NOMO-1 treated with DMSO at 0.1 percent for 48 hours (cell line): ENCODE results near the gene STK38.
A peak's percentile ranks its signal among the peaks of the same experiment; 100 is the strongest.

Experiments
- DNase-seq: peaks from one replicate; lab custom pipeline; 2025; ENCODE audit not compliant: unreplicated experiment; lab: John Stamatoyannopoulos, UW

STK38 gene

DNA sequence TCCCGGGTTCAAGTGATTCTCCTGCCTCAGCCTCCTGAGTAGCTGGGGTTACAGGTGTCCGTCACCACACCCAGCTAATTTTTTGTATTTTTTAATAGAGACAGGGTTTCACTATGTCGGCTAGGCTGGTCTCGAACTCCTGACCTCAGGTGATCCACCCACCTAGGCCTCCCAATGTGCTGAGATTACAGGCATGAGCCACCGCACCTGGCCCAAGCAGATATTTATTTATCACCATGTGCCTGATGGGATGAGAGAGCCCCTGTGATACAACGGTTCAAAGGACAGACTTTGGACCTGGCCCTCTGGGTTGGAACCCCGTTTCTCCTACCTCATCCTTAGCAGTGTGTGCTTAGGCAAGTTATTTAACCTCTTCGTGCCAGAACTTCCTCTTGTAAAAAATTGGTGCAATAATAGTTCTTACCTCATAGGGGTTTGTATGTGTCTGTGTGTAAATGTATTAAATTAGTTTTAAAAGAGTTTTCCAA lies 19.2 kb upstream of the STK38 start:
- DNase-seq: peak; percentile 46

DNA sequence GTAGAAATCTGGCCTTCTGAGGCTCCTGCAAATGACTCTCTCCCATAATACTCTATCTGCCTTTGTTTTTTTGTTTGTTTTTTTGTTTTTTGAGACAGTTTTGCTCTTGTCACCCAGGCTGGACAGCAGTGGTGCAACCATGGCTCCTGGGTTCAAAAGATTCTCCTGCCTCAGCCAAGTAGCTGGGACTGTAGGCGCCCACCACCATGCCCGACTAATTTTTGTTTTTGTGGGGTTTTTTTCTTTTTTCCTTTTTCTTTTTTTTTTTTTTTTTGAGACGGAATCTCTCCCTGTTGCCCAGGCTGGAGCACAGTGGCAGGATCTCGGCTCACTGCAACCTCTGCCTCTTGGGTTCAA lies 16.6 kb upstream of the STK38 start:
- no peak for DNase-seq

DNA sequence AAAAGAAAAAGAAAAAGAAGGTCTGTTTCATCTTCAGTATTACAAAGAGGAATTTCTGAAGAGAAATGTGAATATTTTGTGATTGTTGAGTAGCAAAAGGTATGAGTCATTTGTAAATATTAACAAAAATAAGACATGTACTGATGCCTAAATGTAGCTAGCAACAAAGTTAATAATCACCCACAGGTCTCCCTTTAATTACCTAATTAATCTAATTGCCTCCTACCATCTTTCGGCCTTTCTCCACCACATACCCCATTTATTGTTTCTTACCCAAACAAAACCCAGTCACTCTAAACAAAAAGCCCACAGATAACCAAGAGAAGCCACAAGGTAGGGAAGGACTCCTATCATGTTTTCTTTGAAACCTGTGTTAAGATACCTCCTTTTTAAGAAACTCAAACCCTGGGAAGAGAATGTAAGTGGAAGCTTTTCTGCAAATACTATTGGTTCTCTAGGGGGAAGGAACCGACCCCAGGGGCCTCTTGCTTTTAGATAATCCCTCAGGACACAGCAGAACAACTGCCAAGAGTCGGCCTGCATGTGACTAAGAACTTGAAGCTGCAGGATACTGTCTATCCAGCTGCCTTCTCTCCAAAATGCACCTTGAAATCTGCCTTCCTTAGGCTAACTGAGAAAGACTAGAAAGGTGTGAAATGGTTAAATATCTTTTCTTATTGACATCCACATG lies 16.1 kb upstream of the STK38 start:
- no peak for DNase-seq

DNA sequence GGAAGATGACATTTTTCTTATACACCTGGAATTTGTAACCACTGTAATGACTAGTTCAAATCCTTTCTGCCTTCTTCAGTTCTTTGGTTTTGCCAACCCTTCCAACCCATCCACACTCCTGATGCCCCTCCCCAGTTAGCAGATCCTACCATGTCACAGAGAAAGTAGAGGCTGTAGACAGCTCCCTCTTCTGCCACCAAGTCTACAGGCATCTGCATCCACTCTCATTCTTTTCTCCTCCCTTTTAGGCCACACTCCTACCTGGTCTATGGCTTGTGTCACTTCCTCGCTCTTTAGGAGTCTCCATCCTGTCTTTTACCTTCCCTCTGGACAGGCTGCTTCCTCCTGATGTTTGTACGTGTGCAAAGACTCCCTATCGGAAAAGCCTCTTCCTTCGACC lies 13.5 kb upstream of the STK38 start:
- DNase-seq: no peak

DNA sequence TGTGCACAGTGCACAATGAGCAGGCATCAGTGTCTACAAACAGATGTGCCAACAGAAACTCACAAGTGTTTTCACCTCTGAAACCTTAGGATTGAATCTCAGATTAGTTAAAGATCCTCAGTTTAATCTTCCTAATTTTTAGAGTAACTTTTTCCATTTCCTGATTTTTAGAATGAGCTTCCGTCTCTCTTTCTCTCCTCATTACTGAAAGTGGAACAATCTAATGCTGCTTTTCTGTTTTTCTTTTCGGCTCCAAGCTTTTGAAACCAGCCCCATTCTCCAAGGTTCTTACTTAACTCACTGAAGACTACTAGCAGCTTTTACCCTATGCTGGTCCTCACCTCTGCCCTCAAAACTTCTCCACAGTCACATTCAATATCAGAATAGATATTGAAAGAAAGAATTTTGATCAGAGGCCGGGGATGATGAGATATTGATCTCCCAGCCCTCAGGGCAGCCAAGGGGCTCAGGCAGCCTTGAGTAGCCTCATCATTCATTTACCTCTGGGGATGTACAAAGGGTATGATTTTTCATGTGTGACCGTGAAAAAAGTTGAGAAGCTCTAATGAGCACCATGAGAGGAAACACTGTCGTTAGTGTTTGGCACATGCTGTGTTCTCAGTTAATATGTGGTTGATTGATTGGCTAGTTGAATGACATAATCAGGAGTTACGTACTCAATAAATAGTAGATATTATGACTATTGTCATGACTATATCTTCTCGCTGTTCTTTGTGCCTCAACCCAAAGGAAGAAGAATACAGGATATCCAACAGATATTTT lies 11.9 kb upstream of the STK38 start:
- DNase-seq: no peak

DNA sequence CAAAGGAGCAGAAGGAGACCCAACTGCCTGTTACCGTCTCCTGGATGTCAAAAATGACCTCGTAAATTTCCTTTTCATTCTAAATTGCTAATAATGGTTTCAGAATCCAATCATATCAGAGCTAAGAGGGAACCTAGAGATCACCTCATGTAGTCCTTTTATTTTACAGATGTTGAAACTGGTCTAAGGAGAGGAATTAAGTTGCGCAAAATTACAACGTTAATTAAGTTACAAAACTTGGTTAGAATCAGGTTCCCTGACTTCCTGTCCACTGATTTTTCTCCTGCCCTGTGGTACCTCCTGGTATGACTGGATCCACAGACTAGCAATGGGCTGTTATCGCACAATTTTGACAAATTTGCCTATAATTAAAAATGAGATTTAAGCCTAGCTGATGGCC lies 9.0 kb upstream of the STK38 start:
- peak; percentile 82 for DNase-seq

DNA sequence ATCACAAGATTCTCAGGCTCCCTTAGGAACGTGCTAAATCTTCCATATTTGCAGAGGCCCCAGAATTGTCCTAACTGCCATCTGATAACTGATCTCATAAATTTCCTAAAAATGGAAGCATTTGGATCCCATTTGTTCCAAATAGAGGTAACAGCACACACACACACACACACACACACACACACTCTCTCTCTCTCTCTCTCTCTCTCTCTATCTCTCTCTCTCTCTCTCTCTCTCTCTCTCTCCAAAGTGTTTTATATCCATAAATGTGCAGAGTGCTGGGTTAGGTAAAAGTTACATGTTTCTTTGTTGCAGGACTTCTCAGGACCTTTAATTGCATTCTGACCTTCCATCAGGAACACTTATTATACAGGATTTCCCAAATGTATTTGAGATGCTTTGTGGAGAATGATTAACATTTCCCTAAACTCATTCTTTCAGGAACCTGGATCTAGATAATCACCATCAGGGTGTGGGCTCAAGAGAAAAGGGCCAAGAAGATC lies 8.5 kb upstream of the STK38 start:
- no peak for DNase-seq

DNA sequence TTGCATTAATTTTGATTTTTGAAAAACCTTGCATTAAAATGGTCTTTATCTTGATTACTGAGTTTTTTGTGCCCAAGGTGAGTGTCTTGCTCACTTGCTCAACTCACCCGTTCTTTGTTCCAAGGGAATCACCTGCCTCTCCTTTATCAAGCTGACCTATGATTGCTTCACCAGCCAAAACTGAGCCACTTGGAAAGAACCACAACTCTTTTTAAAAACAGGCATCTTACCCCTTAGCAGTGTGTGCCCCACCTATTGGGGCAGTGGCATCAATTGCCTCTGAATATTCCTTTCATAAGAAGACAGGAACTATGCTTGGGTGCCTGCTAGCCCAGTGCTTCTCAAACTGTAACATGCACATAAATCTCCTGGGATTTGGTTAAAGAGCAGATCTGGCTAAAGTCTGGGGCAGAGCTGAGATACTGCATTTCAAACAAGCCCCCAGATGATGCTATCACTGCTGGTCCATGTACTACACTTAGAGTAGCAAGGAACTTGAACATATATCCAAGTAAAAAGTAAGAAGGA lies 3.3 kb upstream of the STK38 start:
- no peak for DNase-seq

DNA sequence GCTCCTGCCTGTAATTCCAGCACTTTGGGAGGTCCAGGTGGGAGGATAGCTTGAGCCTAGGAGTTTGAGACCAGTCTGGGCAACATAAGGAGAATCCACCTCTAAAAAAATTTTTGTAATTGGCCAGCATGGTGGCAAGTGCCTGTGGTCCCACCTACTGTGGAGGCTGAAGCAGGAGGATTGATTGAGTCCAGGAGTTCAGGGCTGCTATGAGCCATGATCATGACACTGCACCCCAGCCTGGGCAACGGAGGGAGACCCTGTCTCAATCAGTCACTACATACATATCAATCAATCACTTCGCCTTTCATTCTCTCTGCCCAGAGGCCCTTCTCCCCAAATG lies 1.1 kb upstream of the STK38 start:
- no peak for DNase-seq

DNA sequence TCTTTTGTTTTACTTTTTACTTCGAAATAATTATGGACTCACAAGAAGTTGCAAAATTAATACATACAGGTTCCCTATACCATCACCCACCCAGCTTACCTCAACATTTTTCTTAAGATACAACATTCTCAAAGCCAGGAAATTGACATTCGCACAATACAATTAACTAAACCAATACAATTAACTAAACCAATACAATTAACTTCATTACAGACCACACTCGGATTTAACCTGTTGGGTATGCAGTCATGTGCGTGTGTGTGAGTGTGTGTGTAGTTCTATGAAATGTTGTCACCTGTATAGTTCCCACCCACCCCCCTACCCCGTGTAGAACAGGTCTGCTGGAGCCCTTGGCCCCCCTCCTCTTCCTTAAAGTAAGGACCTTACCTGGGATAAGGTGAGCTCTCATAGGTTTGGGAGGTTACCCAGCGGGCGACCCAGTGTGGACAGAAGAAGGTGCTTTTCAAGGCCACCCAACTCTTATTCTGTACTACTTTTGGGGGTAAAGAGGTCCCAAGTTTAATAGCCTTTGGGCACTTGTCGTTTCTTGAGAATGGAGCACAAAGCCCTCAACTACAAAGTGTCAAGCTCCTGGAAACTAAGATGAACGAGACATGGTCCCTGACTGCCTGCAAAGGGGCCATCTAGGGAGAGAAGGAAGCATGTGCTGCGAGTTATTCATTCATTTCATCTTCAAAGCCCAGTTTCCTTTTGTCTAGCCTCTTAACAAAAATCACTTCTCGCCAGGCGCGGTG lies 544 bp upstream of the STK38 start:
- no peak for DNase-seq

DNA sequence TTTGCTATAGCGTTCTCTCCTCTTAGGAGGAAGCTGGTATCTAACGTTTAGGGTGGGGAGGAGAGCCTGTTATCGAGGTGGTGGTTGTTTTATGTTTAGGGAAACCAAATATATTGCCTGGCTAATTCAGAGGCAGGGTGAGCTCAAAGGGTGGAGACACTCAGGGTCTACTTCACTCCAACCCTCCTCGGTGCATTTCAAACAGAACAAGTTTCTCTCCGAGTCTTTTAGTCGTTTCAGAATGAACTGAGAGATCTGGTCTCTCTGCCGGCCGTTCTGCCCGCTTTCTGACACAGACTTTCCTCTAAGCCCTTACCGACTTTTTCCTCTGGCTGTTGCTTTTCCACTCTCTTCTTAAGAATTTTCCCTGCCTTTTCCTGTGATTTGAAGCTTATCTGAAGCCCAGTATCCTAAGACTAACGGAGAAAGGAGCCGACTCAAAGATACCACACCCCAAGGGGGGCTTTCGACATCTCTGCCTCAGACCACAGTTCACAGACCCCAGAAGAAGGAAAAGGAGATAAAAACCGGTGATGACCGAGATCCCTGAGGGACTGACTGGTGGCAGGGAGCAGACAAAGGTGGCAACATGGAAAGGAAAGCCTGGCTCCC lies 865 bp downstream of the STK38 start:
- peak; percentile 22 for DNase-seq

DNA sequence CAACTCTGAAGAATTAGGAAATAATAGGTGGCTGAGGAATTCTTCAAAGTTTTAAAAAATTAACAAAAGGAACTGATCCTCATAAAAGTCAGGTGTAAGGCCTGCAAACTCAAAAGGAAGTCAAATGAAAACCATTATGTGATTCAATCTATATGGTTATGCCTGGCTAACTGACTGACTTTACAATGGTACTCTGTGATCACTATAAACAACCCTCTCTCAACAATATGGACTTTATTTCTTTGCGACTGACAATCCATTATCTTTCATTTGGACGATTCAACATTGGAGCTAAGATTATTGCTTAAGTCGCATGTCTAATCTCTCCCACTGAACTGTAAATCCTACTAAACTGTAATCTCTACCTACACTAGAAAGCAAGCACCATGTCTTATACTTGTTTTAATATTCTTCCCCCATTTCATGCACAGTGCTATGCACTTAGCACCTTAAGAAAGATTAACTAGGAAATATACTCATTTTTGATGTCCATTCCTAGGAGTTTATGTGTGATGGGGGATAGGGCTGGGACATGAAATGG lies 1.4 kb downstream of the STK38 start:
- no peak for DNase-seq

DNA sequence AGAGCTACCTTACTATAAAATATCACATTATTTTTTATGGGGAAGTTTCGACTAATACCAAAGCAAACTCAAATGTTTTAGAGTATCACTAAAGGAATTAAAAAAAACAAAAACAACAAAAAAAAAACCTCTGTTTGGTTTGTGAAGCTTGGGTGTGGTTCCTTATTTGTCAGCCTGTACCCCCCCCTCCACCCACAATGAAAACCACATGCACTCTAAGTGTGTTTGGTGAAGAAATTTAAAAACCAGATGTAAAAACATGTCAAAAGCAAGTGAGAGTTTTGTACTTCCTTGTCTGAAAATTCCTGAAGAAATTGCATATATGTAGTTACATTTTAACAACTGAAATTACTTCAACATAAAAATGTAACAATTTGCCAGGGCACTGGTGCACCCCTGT lies 3.1 kb downstream of the STK38 start:
- peak; percentile 67 for DNase-seq

DNA sequence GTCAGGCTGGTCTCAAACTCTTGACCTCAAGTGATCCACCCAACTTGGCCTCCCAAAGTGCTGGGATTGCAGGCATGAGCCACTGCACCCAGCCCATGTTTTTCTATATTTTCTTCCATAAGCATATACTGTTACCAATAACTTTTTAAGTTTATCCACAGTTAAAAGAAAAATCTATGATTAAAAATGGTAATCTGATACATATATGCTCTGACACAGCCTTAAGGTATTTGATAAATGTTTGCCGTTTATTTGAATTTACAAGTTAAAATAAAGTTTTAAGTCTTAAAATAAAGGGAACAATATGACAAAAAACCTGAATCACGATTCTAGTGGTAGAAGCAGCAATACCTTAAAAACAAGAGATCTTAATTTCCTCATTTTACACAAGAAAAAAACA lies 5.2 kb downstream of the STK38 start:
- DNase-seq: no peak

DNA sequence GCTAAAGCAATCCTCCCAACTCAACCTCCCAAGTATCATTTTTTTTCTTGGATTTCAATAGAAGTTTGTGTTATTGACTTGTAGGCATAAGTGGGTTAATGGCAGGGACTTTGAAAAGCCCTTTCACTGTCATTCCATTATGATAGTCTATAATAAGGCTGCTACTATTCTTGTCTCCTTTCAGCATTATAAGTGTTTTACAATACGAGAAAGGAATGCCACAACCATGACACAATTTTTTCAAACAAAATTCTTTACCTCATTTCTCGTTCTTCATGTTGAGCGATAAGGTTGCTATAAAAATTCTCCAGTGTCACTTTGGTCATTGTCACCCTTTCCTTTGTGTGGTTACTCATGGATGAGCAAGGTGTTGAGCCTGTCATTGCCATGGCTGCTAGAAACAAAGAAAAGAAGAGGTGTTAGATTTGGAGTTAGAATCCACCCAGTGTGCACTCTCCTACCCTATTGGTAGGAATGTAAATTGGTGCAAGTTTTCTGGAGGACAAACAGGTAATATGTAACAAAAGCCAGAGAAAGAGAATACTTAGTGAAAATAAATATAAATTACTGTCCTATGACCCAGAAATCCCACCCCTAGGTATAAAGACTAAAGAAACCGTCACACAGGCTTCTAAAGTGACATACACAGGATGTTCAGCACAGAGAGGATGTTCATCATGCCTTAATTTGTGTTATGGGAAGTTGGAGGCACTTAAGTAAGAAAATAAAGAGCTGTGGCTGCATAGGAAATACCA lies 7.3 kb downstream of the STK38 start:
- no peak for DNase-seq

DNA sequence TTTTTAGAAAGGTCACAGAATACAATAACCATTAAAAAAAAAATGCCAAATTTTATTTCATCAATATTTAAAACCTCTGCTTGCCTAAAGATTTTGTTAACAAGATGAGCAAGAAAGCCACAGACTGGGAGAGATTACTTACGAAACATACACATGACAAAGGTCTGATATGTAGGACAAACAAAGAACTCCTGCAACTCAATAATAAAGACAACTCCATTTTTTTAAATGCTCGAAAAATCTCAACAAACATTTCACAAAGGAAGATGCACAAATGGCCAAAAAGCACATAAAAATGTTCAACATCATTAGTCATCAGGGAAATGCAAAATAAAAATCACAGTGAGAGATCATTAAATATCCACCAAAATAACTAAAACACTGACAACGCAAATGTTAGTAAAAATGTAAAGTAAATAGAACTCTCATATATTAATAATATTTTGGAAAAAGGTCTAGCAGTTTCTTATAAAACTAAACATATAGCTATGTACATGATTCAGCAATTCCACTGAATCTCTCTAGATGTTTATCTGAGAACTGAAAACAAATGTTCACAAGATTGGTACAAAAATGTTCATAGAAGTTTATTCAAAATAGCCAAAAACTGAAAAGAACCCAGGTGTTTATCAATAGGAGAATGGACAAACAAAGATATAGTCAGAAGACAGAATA lies 10.3 kb downstream of the STK38 start:
- no peak for DNase-seq

DNA sequence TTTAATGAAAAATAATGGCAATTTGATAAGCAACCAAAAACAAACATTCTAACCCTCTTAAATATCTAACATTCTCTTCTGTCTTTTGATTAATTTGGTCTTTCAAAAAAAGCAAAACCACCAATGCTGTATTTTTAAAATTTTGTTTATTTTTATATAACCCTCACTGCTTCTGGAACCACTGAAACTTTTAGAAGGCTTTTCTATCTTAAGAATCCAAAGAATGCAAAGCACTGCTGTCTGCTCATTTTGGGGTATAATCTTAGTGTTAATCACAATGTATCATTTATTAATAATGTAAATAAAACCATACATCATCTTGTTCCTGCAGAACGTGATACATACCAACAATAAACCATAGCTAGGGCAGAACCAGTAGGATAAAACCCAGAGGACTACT lies 14.0 kb downstream of the STK38 start:
- DNase-seq: no peak

DNA sequence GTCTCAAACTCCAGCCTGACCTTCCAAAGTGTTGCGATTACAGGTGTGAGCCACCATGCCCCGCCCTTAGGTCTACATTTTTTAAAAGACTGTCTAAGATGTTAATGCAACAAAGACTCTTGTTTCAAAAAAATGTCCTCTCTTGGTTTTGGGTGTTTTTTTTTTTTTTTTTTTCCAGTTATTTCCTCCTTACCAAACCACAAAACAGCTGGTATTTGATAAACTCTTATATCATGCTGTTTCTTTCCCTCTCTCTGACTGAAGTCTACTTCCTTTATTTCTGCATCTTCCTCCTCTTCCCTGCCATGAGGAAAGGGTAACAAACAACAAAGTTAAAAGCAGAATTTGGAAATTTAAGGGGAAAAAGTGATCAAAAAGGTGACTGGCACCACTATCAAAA lies 21.2 kb downstream of the STK38 start:
- peak; percentile 33 for DNase-seq

DNA sequence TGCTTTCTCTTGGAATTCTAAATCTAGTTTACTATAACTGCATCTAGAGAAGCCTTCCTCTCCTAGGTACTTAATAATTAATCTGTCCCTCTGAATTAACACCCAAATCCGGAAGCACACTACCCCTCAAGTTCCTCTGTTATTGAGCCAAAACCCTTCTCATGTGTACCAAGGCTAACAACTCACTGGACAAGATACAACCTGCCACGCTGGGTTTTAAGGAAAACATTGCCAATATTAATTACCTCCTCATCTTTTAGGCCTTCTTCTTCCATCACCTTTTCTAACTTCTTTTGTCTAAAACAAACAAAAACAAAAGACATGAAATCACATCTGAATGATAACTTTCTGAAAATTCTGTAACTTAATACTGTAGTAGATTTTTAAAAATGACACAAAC lies 21.9 kb downstream of the STK38 start:
- DNase-seq: no peak

DNA sequence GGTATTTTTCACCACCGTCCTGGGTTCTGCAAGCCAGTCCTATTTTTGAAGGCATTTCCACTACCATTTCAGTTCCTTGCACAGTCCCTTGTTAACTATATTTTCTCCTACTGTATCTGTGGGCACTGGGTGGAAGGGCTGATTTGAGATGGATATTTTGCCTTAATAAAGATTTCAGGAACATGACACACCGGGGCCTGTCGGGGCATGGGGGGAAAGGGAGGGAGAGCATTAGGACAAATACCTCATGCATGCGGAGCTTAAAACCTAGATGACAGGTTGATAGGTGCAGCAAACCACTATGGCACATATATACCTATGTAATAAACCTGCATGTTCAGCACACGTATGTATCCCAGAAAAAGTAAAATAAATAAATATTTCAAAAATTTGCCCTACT lies 22.4 kb downstream of the STK38 start:
- no peak for DNase-seq
